SIG-M5 treated with dmso at 0.1 percent for 504 hours (cell line): ENCODE results near the gene MARCHF6.
"Not testable (repeated sequence)": the region's sequence is repeated elsewhere in the genome, so short reads cannot be mapped to it uniquely, and the experiment has no call there.

ENCODE experiments used
- DNase-seq: peaks from one replicate; lab custom pipeline; 2025; ENCODE audit not compliant: unreplicated experiment; lab: John Stamatoyannopoulos, UW

MARCHF6 gene

GRCh38 chr5:10348258-10348657, 5.2 kb upstream of the MARCHF6 start:
- no peak for DNase-seq

DNA sequence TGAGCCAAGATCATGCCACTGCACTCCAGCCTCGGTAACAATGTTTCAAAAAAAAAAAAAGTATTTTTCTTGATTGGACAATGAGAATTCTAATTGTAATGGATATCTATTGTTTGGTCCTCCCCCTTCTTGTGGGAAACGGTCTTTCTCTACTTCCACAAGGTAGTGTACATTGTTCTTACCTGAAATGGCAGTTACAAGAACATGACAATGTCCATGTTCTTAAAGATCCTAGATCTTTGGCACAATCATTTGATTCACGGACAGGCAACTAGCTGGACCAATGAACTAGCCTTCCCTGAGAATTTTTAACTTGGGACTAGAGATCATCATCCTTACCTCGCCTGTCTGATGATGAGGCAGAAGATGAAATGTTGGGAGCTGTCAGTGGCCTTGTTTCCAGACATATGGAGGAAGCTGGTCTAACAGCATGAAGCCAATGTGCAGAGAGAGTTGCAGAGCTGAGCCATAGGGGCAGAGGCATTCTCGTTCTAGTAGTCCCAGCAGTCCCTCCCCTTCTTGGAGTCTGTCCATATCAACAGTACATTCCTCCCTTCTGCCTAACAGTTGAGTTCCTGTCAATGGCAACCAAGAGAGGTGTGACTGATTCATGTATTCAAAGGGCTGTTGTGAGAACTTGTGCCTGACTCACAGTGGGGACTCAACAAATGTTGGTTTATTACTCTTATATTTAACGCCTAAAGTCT, 2.1 kb upstream of the MARCHF6 start:
- DNase-seq = no peak

DNA sequence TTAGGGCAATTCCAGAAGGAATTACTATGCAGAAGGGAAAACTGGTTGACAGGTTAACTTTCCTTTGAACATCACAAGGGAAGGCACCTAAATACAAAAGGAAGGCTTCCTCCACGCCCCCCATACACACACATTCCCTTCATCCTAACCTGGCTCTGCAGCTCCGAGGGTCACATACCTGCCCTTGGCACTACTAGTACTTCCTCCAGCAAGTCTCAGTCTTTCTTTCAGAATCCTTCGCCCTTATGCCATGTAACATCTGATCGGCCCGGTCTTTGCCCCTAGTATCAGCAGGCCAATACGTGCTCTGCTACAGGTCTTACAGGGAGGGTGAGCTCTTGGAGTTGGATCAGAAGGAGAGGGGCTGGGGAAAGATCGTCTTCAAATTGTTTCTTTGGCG, 1.6 kb upstream of the MARCHF6 start:
- no peak for DNase-seq

- DNase-seq = peak; percentile 95
These were observed 860 bp upstream of the MARCHF6 start for GRCh38 chr5:10352430-10353240.

DNA sequence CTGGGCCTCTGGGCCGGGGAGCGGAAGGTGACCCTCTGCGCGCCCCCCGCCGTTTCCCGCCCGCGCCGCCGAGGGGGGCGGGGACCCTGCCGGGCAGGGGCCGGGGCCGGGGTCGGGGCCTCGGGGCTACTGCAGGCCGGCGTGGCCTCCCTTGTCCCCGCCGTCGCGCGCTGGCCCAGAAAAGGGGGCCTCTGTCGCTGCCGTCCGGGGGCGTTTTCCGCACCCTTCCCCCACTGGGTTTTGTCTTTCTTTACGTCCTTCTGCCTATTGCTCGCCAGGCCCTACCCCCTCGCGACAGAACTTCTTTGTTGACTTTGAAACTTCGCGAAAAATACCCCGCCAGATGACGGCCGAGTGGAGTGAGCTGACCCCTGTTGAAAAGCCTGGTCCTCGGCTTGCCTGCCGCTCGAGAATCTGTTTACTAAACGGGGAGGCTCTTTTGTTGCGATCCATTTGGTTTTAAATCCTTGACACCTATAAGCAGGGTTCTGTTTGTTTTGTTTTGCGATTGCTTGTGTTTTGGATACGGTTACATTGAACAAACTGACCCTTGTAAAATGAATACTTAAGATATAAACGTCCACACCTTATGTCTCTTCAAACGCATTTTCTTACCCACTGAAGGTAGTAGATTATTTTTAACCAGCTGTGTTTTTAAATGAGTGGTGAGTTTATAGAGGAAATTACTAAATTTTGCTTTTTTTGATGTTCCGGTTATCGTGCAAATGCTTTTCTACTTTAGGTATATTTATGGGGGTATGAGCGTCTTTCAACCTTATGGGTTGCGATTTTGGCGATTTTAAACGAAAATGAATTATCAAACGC, 765 bp downstream of the MARCHF6 start:
- DNase-seq = peak; percentile 43

DNA sequence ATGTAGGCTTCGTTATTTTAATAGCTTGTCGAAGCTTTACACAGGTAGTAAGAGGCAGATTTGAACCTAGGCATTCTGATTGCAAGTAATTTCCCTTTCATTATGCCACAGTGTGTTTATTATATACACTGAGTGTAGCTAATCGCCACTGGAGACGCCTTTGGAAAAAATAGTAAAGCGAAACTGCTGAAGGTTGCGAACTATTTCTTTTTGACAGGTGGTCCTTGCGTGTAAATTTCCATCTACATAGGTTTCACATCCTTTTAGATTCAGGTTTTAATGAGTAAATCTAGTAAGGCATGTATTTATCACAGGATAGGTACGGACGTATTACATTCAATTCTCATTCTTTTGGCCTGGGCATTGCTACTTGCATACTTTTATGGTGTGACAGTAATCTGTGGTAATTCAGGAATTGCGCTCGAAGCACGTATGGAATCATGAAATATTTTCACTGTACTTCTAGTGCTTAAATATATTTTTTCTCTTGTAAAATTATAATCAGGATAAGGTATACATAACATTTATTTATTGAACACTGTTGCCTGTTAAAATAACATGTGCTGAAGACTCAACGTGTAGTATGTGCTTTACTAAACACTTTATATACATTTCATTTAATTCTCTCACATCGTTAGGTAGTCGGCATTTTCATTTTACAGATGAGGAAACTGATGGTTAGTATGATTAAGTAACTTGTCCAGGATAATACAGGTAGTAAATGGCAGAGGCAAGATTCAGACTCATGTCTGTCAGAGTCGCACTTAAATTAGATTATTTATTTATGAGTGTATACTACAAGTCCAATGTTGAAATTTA, 1.8 kb downstream of the MARCHF6 start:
- peak; percentile 51 for DNase-seq

GRCh38 chr5:10358999-10359398, 5.5 kb downstream of the MARCHF6 start:
- no peak for DNase-seq

GRCh38 chr5:10360686-10361085, 7.2 kb downstream of the MARCHF6 start:
- DNase-seq = peak; percentile 22

DNA sequence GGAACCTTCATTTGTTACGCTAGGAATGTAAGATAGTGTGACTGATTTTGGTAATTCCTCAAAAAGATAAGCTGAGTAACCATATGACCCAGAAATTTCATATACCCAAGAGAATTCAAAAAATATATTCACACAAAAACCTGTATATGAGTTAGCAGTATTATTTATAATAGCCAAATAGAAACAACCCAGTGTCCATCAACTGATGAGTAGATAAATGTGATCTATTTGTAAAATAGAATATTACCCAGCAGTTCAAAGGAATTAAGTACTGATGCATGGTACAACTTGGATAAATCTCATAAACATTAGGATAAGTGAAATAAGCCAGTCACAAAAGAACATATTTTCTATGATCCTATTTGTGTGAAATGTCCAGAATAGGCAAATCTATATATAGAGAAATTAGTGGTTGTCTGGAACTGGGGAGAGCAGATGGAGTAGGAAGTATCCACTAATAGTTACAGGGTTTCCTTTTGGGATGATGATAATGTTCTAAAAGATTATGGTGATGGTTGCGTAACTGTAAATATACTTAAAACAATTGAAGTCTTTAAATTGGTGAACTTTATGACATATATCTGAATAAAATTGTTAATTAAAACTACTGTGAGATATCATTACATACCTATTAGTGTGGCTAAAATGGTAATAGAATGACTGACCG, 10.2 kb downstream of the MARCHF6 start:
- DNase-seq = no peak

DNA sequence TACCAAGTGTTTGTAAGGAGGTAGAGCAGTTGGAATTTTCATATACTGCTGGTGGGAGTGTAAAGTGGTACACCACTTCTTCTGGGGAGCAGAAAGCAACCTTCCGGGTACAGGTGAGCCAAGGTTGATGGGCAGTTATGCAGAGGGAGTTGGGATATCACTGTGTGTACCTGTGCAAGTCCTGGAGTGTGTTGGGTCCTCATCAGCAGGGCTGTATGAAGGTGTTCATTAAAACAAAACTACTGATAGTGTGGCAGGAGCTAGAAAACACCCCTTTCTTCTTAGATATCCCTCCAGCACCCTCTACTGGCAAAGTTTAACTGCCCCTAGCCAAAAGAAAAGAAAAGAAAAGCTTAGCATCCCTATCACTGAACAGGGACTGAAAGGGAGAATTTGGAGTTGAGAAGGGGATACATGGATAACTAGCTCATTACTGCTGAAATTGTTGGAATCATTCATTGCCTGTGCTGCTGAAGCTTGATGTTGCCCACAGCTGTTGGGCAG, 10.7 kb downstream of the MARCHF6 start:
- DNase-seq = peak; percentile 77

- DNase-seq = no peak
These were observed 12.3 kb downstream of the MARCHF6 start for GRCh38 chr5:10365782-10366181.

DNA sequence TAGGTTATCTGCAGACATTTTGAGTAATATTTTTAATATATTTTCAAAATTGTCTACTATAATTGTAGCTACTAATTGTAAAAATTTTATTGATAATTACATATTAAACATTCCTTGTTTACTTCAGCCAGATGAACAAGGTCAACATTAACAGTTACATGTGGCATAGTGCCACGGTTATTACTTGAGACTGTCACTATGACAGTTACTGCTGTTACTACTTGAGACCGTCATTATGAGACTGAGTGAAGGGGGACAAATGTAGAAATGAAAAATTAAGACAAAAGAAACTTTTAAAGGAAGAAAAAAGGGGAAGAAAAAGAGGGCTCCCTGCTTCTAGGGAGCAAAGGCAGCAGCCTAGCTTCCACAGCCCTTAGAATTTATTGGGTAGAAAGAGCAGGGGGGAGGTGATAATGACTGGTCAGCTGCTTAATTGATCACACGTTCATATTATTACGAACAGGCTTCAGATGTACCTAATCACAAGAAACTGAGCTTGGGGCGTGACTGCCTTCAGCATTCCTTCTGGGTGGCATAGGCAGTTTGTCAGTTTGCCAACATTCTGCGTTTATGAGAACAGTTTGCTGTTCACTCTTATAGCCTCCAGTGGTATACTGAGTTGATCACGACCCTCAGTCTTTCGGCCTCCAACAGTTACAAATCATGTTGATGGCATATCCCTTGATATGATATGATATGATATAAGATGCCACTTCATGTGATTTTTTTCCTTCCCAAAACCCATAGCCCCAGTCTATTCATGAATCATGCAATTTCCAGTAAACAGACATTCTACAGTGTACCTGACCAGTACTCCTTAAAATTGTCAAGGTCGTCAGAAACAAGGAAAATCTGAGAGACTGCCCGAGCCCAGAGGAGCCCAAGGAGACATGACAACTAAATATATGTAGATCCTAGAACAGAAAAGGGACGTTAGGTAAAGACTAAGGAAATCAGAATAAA, 13.1 kb downstream of the MARCHF6 start:
- DNase-seq = no peak

GRCh38 chr5:10367579-10367978, 14.1 kb downstream of the MARCHF6 start:
- DNase-seq = no peak

GRCh38 chr5:10370931-10371330, 17.4 kb downstream of the MARCHF6 start:
- no peak for DNase-seq

DNA sequence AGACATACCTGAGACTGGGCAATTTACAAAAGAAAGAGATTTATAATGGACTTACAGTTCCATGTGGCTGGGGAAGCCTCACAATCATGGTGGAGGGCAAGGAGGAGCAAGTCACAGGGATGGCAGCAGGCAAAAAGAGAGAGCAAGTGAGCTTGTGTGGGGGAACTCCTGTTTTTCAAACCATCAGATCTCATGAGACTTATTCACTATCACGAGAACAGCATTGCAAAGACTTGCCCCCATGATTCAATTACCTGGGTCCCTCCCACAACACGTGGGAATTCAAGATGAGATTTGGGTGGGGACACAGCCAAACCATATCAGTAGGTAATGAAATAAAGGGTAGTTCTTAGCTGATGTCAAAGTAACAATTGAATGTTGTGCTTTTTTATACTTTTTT, 17.9 kb downstream of the MARCHF6 start:
- DNase-seq = not testable (repeated sequence)

GRCh38 chr5:10372726-10373709, 19.5 kb downstream of the MARCHF6 start:
- no peak for DNase-seq
